Mammary epithelial cell (primary cell): ENCODE measurements around the gene LSAMP.

Experiments
- EZH2 ChIP-seq: IDR thresholded peaks from 2 replicates; pipeline ENCODE4 v1.6.1; 2012; ENCODE audit warnings: low read length, inconsistent platforms, borderline replicate concordance
- TF ChIP-seq, protein P1 (sequence below), 2 donors: IDR thresholded peaks in 1 of 2; conservative IDR thresholded peaks in 1 of 2; 2 replicates each; pipeline ENCODE4 v1.5.1; 2011 to 2012; ENCODE audit warnings: inconsistent platforms in 2 of 2, low read length in 2 of 2, mild to moderate bottlenecking in 2 of 2, control low read depth in 1 of 2, low read depth in 1 of 2; ENCODE audit not compliant: insufficient read depth in 1 of 2; ENCODE audit errors: extremely low read depth in 1 of 2

DNA sequence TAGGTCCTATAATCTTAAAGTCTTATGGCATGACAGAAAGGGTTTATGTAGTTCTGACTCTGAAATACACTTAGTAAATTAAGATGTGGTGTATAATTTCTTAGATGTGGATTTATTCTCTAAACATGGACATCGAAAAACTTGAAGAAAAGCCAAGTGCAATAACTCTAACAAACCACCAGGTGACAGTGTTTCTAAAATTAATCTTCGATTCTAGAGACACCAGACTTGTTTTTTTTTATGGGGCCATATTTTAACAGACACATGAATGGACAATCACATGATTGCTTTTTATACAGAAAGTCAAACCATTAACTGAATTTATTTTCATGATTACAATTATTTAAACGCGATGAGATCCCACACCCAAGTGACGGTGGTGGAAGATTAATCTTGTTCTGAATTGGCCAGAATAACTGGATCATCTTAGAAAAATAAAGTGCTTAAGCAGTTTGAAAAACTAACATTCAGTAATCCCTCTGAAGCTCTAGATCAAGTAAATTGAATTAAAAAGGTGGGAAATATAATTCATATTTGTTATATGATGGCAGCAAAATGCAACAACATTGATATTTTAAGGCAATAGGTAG, 305.1 kb downstream of the LSAMP start:
- TF ChIP-seq, protein P1, sequence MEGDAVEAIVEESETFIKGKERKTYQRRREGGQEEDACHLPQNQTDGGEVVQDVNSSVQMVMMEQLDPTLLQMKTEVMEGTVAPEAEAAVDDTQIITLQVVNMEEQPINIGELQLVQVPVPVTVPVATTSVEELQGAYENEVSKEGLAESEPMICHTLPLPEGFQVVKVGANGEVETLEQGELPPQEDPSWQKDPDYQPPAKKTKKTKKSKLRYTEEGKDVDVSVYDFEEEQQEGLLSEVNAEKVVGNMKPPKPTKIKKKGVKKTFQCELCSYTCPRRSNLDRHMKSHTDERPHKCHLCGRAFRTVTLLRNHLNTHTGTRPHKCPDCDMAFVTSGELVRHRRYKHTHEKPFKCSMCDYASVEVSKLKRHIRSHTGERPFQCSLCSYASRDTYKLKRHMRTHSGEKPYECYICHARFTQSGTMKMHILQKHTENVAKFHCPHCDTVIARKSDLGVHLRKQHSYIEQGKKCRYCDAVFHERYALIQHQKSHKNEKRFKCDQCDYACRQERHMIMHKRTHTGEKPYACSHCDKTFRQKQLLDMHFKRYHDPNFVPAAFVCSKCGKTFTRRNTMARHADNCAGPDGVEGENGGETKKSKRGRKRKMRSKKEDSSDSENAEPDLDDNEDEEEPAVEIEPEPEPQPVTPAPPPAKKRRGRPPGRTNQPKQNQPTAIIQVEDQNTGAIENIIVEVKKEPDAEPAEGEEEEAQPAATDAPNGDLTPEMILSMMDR (conservative IDR thresholded peaks at IDR 0.05 in 1 of 2, IDR thresholded peaks at IDR 0.05 in 1 of 2; ENCODE audit: extremely low read depth in 1 of 2, insufficient read depth in 1 of 2, low read depth in 1 of 2, low read length in 2 of 2), result peak; percentile 71 to 86
- no peak for TF ChIP-seq EZH2
